Osteoblast (primary cell): ENCODE results near the gene CFAP92. TPM values are rescaled to one million over a fixed set of nuclear protein-coding genes. Genes with fewer than 3 reads are reported as not detected.

Experiments
- DNase-seq: peaks from one replicate; pipeline ENCODE4 v3.0.0; 2011; ENCODE audit warnings: low spot score, mixed read lengths; ENCODE audit not compliant: insufficient read length; ENCODE audit errors: missing footprints
- H2AFZ ChIP-seq: 2 replicates; pipeline ENCODE4 v1.6.0; 2011; ENCODE audit warnings: mild to moderate bottlenecking, low read length
- H3K27ac ChIP-seq: 2 replicates; pipeline ENCODE4 v1.5.1; 2011; ENCODE audit warnings: mild to moderate bottlenecking, low read depth, low read length, moderate library complexity
- H3K27me3 ChIP-seq: 2 replicates; pipeline ENCODE4 v1.6.0; 2012; ENCODE audit warnings: mild to moderate bottlenecking, control low read depth, inconsistent platforms, low read length, moderate library complexity; ENCODE audit not compliant: insufficient read depth
- H3K36me3 ChIP-seq: 2 replicates; pipeline ENCODE4 v1.5.1; 2011; ENCODE audit warnings: mild to moderate bottlenecking, low read length, control low read depth, moderate library complexity; ENCODE audit not compliant: insufficient read depth
- H3K4me1 ChIP-seq: 2 replicates; pipeline ENCODE4 v1.5.1; 2011; ENCODE audit warnings: mild to moderate bottlenecking, low read length, control low read depth, moderate library complexity; ENCODE audit not compliant: insufficient read depth
- H3K4me2 ChIP-seq: 2 replicates; pipeline ENCODE4 v1.6.0; 2011; ENCODE audit warnings: mild to moderate bottlenecking, low read length; ENCODE audit not compliant: insufficient read depth
- H3K4me3 ChIP-seq: fragments of 200-600 bp; sonication (generic); 3 replicates; pipeline ENCODE4 v1.5.1; 2012; ENCODE audit warnings: mild to moderate bottlenecking, low read length, inconsistent platforms; ENCODE audit not compliant: insufficient read depth
- H3K79me2 ChIP-seq: 2 replicates; pipeline ENCODE4 v1.6.0; 2012; ENCODE audit warnings: mild to moderate bottlenecking, low read length, control low read depth, inconsistent platforms; ENCODE audit not compliant: insufficient read depth
- H3K9me3 ChIP-seq: 2 replicates; pipeline ENCODE4 v1.5.1; 2011; ENCODE audit warnings: low read depth, low read length, control low read depth
- H4K20me1 ChIP-seq: 2 replicates; pipeline ENCODE4 v1.6.0; 2012; ENCODE audit warnings: mild to moderate bottlenecking, low read length, control low read depth; ENCODE audit not compliant: insufficient read depth
- total RNA-seq: library from RNA; depleted of rRNA; stranded (reverse); fragments of >200 nt; gene quantifications from 2 replicates; pipeline ENCODE4 v1.2.3, GENCODE V29; 2012
- TF ChIP-seq, protein P1 (sequence below): IDR thresholded peaks from 2 replicates; pipeline ENCODE4 v1.5.1; 2011; ENCODE audit warnings: mild to moderate bottlenecking, low read depth, low read length, moderate library complexity; ENCODE audit errors: extremely low read depth

Gene CFAP92
- total RNA-seq, 1 donor, result not detected

DNA sequence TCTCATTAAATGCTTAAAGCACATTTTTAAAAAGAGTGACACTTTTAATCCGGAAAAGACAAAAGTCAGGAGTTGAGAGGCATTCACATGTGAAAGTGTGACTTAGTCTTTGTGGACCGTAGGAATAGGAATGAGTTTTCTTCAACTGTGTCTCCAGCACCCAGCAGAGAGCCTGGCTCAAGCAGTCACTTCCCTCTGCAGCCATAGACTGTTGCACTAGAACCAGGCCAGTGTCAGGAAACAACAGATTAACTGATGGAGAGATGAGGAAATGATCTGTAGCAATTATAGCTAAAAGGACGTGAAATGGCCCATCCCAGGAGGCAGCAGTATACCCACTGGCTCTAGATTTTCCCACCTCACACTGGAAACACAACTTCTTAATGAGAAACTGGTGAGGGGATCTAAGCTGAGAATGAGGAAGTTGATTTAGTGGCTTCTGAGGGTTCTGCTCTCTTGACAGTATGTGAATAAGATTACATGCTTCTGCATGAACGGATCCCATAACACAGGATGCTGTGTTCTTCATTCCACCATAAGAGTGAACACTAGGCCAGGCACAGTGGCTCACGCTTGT, 19.8 kb downstream of the CFAP92 start:
- Histone ChIP-seq H3K4me3 (no peak overlapping the region), H3K27me3 (peaks cover 9% of the 10 kb centered on the region), H3K36me3 (no peaks in the 10 kb centered on the region), H3K79me2 (no peaks in the 10 kb centered on the region), H2AFZ (no peak overlapping the region), H3K4me1 (peaks cover 4% of the 10 kb centered on the region), H4K20me1 (no peaks in the 10 kb centered on the region), H3K9me3 (no peaks in the 10 kb centered on the region), H3K4me2 (no peak overlapping the region), H3K27ac (no peak overlapping the region)
- no peak for DNase-seq
- TF ChIP-seq, protein P1, sequence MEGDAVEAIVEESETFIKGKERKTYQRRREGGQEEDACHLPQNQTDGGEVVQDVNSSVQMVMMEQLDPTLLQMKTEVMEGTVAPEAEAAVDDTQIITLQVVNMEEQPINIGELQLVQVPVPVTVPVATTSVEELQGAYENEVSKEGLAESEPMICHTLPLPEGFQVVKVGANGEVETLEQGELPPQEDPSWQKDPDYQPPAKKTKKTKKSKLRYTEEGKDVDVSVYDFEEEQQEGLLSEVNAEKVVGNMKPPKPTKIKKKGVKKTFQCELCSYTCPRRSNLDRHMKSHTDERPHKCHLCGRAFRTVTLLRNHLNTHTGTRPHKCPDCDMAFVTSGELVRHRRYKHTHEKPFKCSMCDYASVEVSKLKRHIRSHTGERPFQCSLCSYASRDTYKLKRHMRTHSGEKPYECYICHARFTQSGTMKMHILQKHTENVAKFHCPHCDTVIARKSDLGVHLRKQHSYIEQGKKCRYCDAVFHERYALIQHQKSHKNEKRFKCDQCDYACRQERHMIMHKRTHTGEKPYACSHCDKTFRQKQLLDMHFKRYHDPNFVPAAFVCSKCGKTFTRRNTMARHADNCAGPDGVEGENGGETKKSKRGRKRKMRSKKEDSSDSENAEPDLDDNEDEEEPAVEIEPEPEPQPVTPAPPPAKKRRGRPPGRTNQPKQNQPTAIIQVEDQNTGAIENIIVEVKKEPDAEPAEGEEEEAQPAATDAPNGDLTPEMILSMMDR, result no peak

DNA sequence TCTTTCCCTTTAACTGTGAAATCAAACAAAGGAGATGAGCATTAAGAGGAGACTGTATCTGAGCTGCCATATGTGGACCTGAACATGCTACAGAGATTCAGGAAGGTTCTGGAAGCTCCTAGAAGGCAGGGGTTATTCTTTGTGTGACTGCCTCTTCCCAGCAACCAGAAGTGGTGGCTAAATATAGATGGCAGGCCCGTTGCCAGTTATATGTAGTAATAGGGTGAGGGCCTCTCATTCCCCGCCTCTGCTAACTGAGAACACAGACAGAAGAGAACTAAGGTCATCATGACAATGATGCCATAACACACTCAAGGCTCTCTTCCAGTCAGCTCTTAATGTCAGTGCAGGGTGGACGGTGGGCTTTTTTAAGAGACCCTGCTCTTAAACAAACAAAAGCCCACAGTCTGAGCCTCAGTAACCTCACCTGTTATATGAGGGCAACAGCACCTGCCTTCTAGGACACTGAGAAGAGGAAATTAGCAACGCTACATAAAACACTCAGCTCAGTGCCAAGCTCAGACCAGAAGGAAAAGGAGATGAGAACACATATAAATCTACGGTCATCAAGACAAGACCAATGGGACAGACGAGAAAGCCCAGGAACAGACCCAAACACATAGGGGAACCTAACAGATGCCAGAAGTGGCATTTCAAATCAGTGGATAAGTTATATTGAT, 22.3 kb downstream of the CFAP92 start:
- DNase-seq, result no peak
- no peak overlapping the region for H3K4me3 ChIP-seq
- no peaks in the 10 kb centered on the region for H3K36me3 ChIP-seq
- no peak overlapping the region for H3K4me2 ChIP-seq
- H3K4me1 ChIP-seq, result peaks cover 4% of the 10 kb centered on the region
- no peaks in the 10 kb centered on the region for H3K9me3 ChIP-seq
- H3K79me2 ChIP-seq, result no peaks in the 10 kb centered on the region
- TF ChIP-seq, protein P1, result no peak
- H3K27ac ChIP-seq, result no peak overlapping the region
- no peaks in the 10 kb centered on the region for H4K20me1 ChIP-seq
- peaks cover 9% of the 10 kb centered on the region for H3K27me3 ChIP-seq
- peak overlapping the region; percentile 57 for H2AFZ ChIP-seq

DNA sequence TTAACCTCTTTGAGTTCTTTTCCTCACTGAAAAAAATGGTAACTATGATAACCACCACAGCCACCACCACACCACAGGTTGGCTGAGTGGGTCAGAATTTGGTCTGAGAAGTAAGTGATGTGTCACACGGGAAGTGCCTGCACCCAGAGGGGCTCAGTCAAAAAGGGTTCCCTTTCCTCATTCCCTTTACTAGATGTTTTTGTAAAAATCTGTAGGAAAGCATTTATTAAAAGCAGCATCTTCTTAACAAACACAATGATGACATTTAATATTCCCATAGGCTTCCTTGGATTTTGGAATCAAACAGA, 23.2 kb downstream of the CFAP92 start:
- Histone ChIP-seq H3K27me3 (peaks cover 11% of the 10 kb centered on the region), H3K79me2 (no peaks in the 10 kb centered on the region), H3K4me2 (no peak overlapping the region), H2AFZ (no peak overlapping the region), H3K27ac (no peak overlapping the region), H3K4me3 (no peak overlapping the region), H3K9me3 (no peaks in the 10 kb centered on the region), H3K4me1 (peaks cover 4% of the 10 kb centered on the region), H4K20me1 (no peaks in the 10 kb centered on the region), H3K36me3 (no peaks in the 10 kb centered on the region)
- TF ChIP-seq, protein P1, result no peak
- no peak for DNase-seq

DNA sequence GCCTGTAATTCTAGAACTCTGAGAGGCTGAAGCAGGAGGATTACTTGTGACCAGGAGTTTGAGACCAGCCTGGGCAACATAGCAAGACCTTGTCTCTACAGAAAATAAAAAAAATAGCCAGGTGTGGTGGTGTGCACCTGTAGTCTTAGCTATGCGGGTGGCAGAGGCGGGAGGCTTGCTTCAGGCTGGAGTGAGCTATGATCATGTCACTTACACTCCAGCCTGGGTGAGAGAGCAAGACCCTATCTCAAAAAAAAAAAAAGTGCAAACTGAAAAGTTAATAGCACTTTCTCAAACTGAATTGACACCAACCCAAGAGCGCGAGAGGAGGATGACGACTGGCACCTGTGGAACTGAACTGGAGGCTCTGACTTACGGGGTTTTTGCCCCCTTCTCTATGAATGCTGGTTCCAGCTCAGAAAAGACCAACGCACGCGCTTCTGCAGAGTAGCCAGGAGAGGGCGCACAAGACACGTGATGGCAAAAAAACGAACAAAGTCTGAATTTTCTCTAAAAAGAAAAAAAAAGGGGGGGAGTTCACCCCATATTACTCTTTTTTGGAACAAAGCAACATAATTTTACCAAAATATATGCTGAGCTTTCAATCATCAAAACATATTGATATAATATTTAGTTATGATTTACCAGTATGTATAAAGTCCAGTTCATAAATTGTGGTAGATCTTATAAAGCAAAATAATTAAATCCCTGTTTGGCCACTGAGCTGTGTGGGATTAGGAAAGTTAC, 23.7 kb downstream of the CFAP92 start:
- DNase-seq, result peak; percentile 78

More for the DNA sequence above, 23.7 kb downstream of the CFAP92 start:
- H3K4me2 ChIP-seq, result no peak overlapping the region
- H3K27ac ChIP-seq, result no peak overlapping the region
- no peak overlapping the region for H2AFZ ChIP-seq
- H3K4me3 ChIP-seq, result no peak overlapping the region
- TF ChIP-seq, protein P1, result peak; percentile 97
- peaks cover 4% of the 10 kb centered on the region for H3K4me1 ChIP-seq
- H3K9me3 ChIP-seq, result no peaks in the 10 kb centered on the region
- no peaks in the 10 kb centered on the region for H4K20me1 ChIP-seq
- H3K36me3 ChIP-seq, result no peaks in the 10 kb centered on the region
- H3K27me3 ChIP-seq, result peaks cover 11% of the 10 kb centered on the region
- no peaks in the 10 kb centered on the region for H3K79me2 ChIP-seq
